HepG2 (cell line): ENCODE results near the gene ABHD17A. TPM values are rescaled to one million over a fixed set of nuclear protein-coding genes. Genes with fewer than 3 reads are reported as not detected.

Source experiments
- AGO2 ChIP-seq: fragments of 200-400 bp; formaldehyde crosslinking; optimal IDR thresholded peaks from 2 replicates; pipeline ENCODE3; 2017; ENCODE audit warnings: mild to moderate bottlenecking, low read depth, low read length, moderate library complexity
- ATRX ChIP-seq: sonication (generic); formaldehyde crosslinking; IDR thresholded peaks from 2 replicates; pipeline ENCODE4 v1.4.0; 2020; ENCODE audit warnings: missing genetic modification reagents, borderline replicate concordance
- BHLHE40 ChIP-seq: IDR thresholded peaks from 2 replicates; pipeline ENCODE4 v1.6.1; 2011; ENCODE audit warnings: low read length, improper control_type of control experiment
- CAMTA2 ChIP-seq: sonication (generic); formaldehyde crosslinking; IDR thresholded peaks from 2 replicates; pipeline ENCODE4 v1.4.0; 2020; ENCODE audit warnings: mild to moderate bottlenecking, missing genetic modification reagents, borderline replicate concordance
- FIP1L1 ChIP-seq: fragments of 200-400 bp; formaldehyde crosslinking; IDR thresholded peaks from 2 replicates; pipeline ENCODE4 v1.6.1; 2018; ENCODE audit warnings: low read depth, mild to moderate bottlenecking, low read length, moderate library complexity, borderline replicate concordance; ENCODE audit not compliant: insufficient read depth
- FOXJ3 ChIP-seq: sonication (generic); formaldehyde crosslinking; IDR thresholded peaks from 2 replicates; pipeline ENCODE4 v1.4.0; 2020; ENCODE audit warnings: missing genetic modification reagents, mild to moderate bottlenecking, borderline replicate concordance
- HOXA7 ChIP-seq: sonication (generic); formaldehyde crosslinking; IDR thresholded peaks from 2 replicates; pipeline ENCODE4 v1.8.1; 2022; ENCODE audit warnings: mild to moderate bottlenecking, missing genetic modification reagents, moderate library complexity
- JARID2 ChIP-seq: sonication (generic); formaldehyde crosslinking; IDR thresholded peaks from 2 replicates; pipeline ENCODE4 v1.8.1; 2023; ENCODE audit warnings: missing genetic modification reagents, inconsistent platforms; ENCODE audit not compliant: insufficient replicate concordance
- KLF15 ChIP-seq: sonication (generic); formaldehyde crosslinking; IDR thresholded peaks from 2 replicates; pipeline ENCODE4 v1.8.1; 2023; ENCODE audit warnings: borderline replicate concordance, mild to moderate bottlenecking, inconsistent platforms, missing genetic modification reagents, mixed read lengths
- NAIF1 ChIP-seq: sonication (generic); formaldehyde crosslinking; IDR thresholded peaks from 2 replicates; pipeline ENCODE4 v1.5.0; 2020; ENCODE audit warnings: mild to moderate bottlenecking, missing genetic modification reagents, borderline replicate concordance
- RARA ChIP-seq: IDR thresholded peaks from 2 replicates; pipeline ENCODE4 v1.6.1; 2016; ENCODE audit warnings: missing genetic modification reagents, missing compliant biosample characterization
- RELA ChIP-seq: sonication (generic); formaldehyde crosslinking; IDR thresholded peaks from 2 replicates; pipeline ENCODE4 v1.4.0; 2020; ENCODE audit warnings: missing genetic modification reagents
- RFX5 ChIP-seq: IDR thresholded peaks from 2 replicates; pipeline ENCODE4 v1.6.1; 2011; ENCODE audit warnings: low read depth, low read length, improper control_type of control experiment
- RFXAP ChIP-seq: sonication (generic); formaldehyde crosslinking; IDR thresholded peaks from 2 replicates; pipeline ENCODE4 v1.4.0; 2020; ENCODE audit warnings: missing genetic modification reagents, borderline replicate concordance
- SOX13 ChIP-seq, 3 experiments: fragments of 450-650 bp in 1 of 3; sonication (generic) in 1 of 3; formaldehyde crosslinking in 1 of 3; IDR thresholded peaks in 2 of 3; conservative IDR thresholded peaks in 1 of 3; 2 replicates each; pipeline versions ENCODE4 v1.5.0 to v1.6.1; 2016 to 2020; ENCODE audit warnings: antibody characterized with exemption in 1 of 3, mild to moderate bottlenecking in 1 of 3, missing compliant biosample characterization in 1 of 3, missing genetic modification reagents in 1 of 3, moderate library complexity in 1 of 3
- YEATS2 ChIP-seq: sonication (generic); formaldehyde crosslinking; IDR thresholded peaks from 2 replicates; pipeline ENCODE4 v1.4.0; 2020; ENCODE audit warnings: missing genetic modification reagents, borderline replicate concordance
- ZNF746 ChIP-seq: sonication (generic); formaldehyde crosslinking; IDR thresholded peaks from 2 replicates; pipeline ENCODE4 v1.8.0; 2022; ENCODE audit warnings: mild to moderate bottlenecking, missing genetic modification reagents
- polyA plus RNA-seq, 8 experiments: library from polyadenylated mRNA; depleted of rRNA in 3 of 8; stranded (reverse) in 7 of 8; unstranded in 1 of 8; fragments of >200 nt; fragmentation: Illumina TruSeq in 4 of 8; extraction: Trizol in 4 of 8; gene quantifications; 2 replicates each; pipeline versions ENCODE4 v1.2.1 to v1.2.3, GENCODE V29; 2011 to 2016; ENCODE audit warnings: low read depth in 4 of 8, missing spikeins in 1 of 8, mixed read lengths in 1 of 8; ENCODE audit not compliant: insufficient read depth in 1 of 8
- total RNA-seq, 5 experiments: library from RNA; depleted of rRNA; stranded (reverse); fragments of >200 nt; fragmentation: Illumina TruSeq; extraction: Trizol; gene quantifications; 2 replicates each; pipeline ENCODE4 v1.2.3, GENCODE V29; 2016; ENCODE audit warnings: low read depth in 1 of 5
- TF ChIP-seq, protein P1 (sequence below): IDR thresholded peaks from 2 replicates; pipeline ENCODE4 v1.6.1; 2016; ENCODE audit warnings: missing genetic modification reagents, missing compliant biosample characterization
- TF ChIP-seq, protein P2 (sequence below): sonication (generic); formaldehyde crosslinking; IDR thresholded peaks from 2 replicates; pipeline ENCODE4 v1.4.0; 2020; ENCODE audit warnings: missing genetic modification reagents, borderline replicate concordance
- TF ChIP-seq, protein P3 (sequence below): sonication (generic); formaldehyde crosslinking; IDR thresholded peaks from 2 replicates; pipeline ENCODE4 v1.5.0; 2020; ENCODE audit warnings: missing genetic modification reagents
- TF ChIP-seq, protein P4 (sequence below): sonication (generic); formaldehyde crosslinking; IDR thresholded peaks from 2 replicates; pipeline ENCODE4 v1.4.0; 2020; ENCODE audit warnings: mild to moderate bottlenecking, missing genetic modification reagents
- TF ChIP-seq, protein P5 (sequence below): IDR thresholded peaks from 2 replicates; pipeline ENCODE4 v1.6.1; 2016; ENCODE audit warnings: mild to moderate bottlenecking

The ABHD17A gene
- total and polyA plus RNA-seq, 2 of the 13 experiments (the other 11 are each of a cell fraction or from before 2014, with no cell fraction given), result 27.7 to 40.8 TPM

GRCh38 chr19:1862424-1863327, 22.6 kb downstream of the ABHD17A start (continued):
- no peak for TF ChIP-seq NAIF1 (CRISPR knock-in tag)
- TF ChIP-seq JARID2 (CRISPR knock-in tag), result no peak
- TF ChIP-seq, protein P1, sequence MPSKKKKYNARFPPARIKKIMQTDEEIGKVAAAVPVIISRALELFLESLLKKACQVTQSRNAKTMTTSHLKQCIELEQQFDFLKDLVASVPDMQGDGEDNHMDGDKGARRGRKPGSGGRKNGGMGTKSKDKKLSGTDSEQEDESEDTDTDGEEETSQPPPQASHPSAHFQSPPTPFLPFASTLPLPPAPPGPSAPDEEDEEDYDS, result no peak
- TF ChIP-seq YEATS2, result no peak
- no peak for TF ChIP-seq ATRX
- TF ChIP-seq RFX5, result no peak
- no peak; the same call in 1 of the 2 replicates for TF ChIP-seq RFXAP (CRISPR knock-in tag)
- TF ChIP-seq CAMTA2, result no peak
- TF ChIP-seq, protein P2, sequence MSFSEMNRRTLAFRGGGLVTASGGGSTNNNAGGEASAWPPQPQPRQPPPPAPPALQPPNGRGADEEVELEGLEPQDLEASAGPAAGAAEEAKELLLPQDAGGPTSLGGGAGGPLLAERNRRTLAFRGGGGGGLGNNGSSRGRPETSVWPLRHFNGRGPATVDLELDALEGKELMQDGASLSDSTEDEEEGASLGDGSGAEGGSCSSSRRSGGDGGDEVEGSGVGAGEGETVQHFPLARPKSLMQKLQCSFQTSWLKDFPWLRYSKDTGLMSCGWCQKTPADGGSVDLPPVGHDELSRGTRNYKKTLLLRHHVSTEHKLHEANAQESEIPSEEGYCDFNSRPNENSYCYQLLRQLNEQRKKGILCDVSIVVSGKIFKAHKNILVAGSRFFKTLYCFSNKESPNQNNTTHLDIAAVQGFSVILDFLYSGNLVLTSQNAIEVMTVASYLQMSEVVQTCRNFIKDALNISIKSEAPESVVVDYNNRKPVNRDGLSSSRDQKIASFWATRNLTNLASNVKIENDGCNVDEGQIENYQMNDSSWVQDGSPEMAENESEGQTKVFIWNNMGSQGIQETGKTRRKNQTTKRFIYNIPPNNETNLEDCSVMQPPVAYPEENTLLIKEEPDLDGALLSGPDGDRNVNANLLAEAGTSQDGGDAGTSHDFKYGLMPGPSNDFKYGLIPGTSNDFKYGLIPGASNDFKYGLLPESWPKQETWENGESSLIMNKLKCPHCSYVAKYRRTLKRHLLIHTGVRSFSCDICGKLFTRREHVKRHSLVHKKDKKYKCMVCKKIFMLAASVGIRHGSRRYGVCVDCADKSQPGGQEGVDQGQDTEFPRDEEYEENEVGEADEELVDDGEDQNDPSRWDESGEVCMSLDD (CRISPR knock-in tag), result 0 out of 2 replicates have a peak, but pooled peaks have one; percentile 24
- TF ChIP-seq AGO2, result peak; percentile 59
- TF ChIP-seq RELA (CRISPR knock-in tag), result no peak
- TF ChIP-seq, protein P3, sequence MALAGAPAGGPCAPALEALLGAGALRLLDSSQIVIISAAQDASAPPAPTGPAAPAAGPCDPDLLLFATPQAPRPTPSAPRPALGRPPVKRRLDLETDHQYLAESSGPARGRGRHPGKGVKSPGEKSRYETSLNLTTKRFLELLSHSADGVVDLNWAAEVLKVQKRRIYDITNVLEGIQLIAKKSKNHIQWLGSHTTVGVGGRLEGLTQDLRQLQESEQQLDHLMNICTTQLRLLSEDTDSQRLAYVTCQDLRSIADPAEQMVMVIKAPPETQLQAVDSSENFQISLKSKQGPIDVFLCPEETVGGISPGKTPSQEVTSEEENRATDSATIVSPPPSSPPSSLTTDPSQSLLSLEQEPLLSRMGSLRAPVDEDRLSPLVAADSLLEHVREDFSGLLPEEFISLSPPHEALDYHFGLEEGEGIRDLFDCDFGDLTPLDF (CRISPR knock-in tag), result no peak
- no peak for TF ChIP-seq KLF15 (CRISPR knock-in tag)
- no peak for TF ChIP-seq HOXA7
- TF ChIP-seq BHLHE40, result peak; percentile 71
- TF ChIP-seq, protein P4, sequence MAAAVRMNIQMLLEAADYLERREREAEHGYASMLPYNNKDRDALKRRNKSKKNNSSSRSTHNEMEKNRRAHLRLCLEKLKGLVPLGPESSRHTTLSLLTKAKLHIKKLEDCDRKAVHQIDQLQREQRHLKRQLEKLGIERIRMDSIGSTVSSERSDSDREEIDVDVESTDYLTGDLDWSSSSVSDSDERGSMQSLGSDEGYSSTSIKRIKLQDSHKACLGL (CRISPR knock-in tag), result peak; percentile 56; the same call in 1 of the 2 replicates
- no peak for TF ChIP-seq FIP1L1
- TF ChIP-seq, protein P5, sequence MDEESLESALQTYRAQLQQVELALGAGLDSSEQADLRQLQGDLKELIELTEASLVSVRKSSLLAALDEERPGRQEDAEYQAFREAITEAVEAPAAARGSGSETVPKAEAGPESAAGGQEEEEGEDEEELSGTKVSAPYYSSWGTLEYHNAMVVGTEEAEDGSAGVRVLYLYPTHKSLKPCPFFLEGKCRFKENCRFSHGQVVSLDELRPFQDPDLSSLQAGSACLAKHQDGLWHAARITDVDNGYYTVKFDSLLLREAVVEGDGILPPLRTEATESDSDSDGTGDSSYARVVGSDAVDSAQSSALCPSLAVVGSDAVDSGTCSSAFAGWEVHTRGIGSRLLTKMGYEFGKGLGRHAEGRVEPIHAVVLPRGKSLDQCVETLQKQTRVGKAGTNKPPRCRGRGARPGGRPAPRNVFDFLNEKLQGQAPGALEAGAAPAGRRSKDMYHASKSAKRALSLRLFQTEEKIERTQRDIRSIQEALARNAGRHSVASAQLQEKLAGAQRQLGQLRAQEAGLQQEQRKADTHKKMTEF (CRISPR knock-in tag), result peak; percentile 26; the same call in 1 of the 2 replicates
- TF ChIP-seq ZNF746 (CRISPR knock-in tag), result 0 out of 2 replicates have a peak, but pooled peaks have one; percentile 12
- no peak for TF ChIP-seq RARA
- no peak for TF ChIP-seq FOXJ3 (CRISPR knock-in tag)
- TF ChIP-seq SOX13 (IDR thresholded peaks at IDR 0.05), result no peak
- no peak for TF ChIP-seq SOX13 (CRISPR knock-in tag; conservative IDR thresholded peaks at IDR 0.05 in 1 of 2, IDR thresholded peaks at IDR 0.05 in 1 of 2)
